ENCODE results near the gene FRRS1L. TPM values are rescaled to one million over a fixed set of nuclear protein-coding genes. Genes with fewer than 3 reads are reported as not detected.

The FRRS1L gene
- total RNA-seq, 1 experiment from 2014 or later: not detected

- peak overlapping the region; percentile 73 for H3K27ac Mint-ChIP-seq (ENCODE audit: unreplicated experiment)
- H3K36me3 Mint-ChIP-seq (ENCODE audit: insufficient read depth, unreplicated experiment): peaks cover 11% of the 10 kb centered on the region
- peak overlapping the region; percentile 36 for H3K4me3 Mint-ChIP-seq (ENCODE audit: low read depth, unreplicated experiment)
- intact Hi-C loops (cut with micrococcal nuclease; ENCODE audit: unreplicated experiment): loop anchor here (2.0 to 10.0 kb wide), 2 partner anchors 46 to 74 kb away; no protein-coding TSS in a partner anchor
- BruUV-seq (replicated peaks): no TSS peak
- no peak for DNase-seq
- peaks cover 39% of the 10 kb centered on the region for H3K4me1 Mint-ChIP-seq (ENCODE audit: low read depth, unreplicated experiment)
- no peaks in the 10 kb centered on the region for H3K9me3 Mint-ChIP-seq (ENCODE audit: low read depth, unreplicated experiment)
- CTCF ChIA-PET: interaction anchor here (2.5 kb wide), 1 partner anchor 9 kb away, joined by 8 read pairs; the partner anchor contains the start of gene TMEM245
- TF ChIP-seq CTCF (IDR thresholded peaks at IDR 0.05; ENCODE audit: unreplicated experiment): no peak
- H3K27me3 Mint-ChIP-seq (ENCODE audit: unreplicated experiment): no peaks in the 10 kb centered on the region
These were observed 56.6 kb downstream of the FRRS1L start for GRCh38 chr9:109110329-109111021.

GRCh38 chr9:109109967-109110328, 57.1 kb downstream of the FRRS1L start:
- H3K27ac Mint-ChIP-seq (ENCODE audit: unreplicated experiment): peak overlapping the region; percentile 73
- peak overlapping the region; percentile 36 for H3K4me3 Mint-ChIP-seq (ENCODE audit: low read depth, unreplicated experiment)
- TF ChIP-seq CTCF (IDR thresholded peaks at IDR 0.05; ENCODE audit: unreplicated experiment): no peak
- H3K36me3 Mint-ChIP-seq (ENCODE audit: insufficient read depth, unreplicated experiment): peaks cover 10% of the 10 kb centered on the region
- H3K4me1 Mint-ChIP-seq (ENCODE audit: low read depth, unreplicated experiment): peaks cover 36% of the 10 kb centered on the region
- no peaks in the 10 kb centered on the region for H3K27me3 Mint-ChIP-seq (ENCODE audit: unreplicated experiment)
- DNase-seq: no peak
- BruUV-seq (replicated peaks): no TSS peak
- CTCF ChIA-PET: interaction anchor here (2.5 kb wide), 1 partner anchor 10 kb away, joined by 8 read pairs; the partner anchor contains the start of gene TMEM245
- intact Hi-C loops (cut with micrococcal nuclease; ENCODE audit: unreplicated experiment): loop anchor here (2.0 to 10.0 kb wide), 2 partner anchors 45 to 73 kb away; no protein-coding TSS in a partner anchor
- H3K9me3 Mint-ChIP-seq (ENCODE audit: low read depth, unreplicated experiment): no peaks in the 10 kb centered on the region

- TF ChIP-seq CTCF (IDR thresholded peaks at IDR 0.05; ENCODE audit: unreplicated experiment): no peak
- no TSS peak for BruUV-seq (replicated peaks)
- intact Hi-C loops (cut with micrococcal nuclease; ENCODE audit: unreplicated experiment): no loop called here
- Mint-ChIP-seq H3K4me1 (ENCODE audit: low read depth, unreplicated experiment) (peaks cover 22% of the 10 kb centered on the region), H3K9me3 (ENCODE audit: low read depth, unreplicated experiment) (no peaks in the 10 kb centered on the region), H3K27me3 (ENCODE audit: unreplicated experiment) (no peaks in the 10 kb centered on the region), H3K4me3 (ENCODE audit: low read depth, unreplicated experiment) (peak overlapping the region; percentile 24), H3K27ac (ENCODE audit: unreplicated experiment) (peak overlapping the region; percentile 60), H3K36me3 (ENCODE audit: insufficient read depth, unreplicated experiment) (peaks cover 16% of the 10 kb centered on the region)
- CTCF ChIA-PET: no interaction called here
- DNase-seq: no peak
These were observed 58.7 kb downstream of the FRRS1L start for GRCh38 chr9:109108318-109108717.

- intact Hi-C loops (cut with micrococcal nuclease; ENCODE audit: unreplicated experiment): no loop called here
- no TSS peak for BruUV-seq (replicated peaks)
These were observed 59.4 kb downstream of the FRRS1L start for GRCh38 chr9:109107402-109108240.

More at GRCh38 chr9:109107402-109108240, 59.4 kb downstream of the FRRS1L start:
- H3K9me3 Mint-ChIP-seq (ENCODE audit: low read depth, unreplicated experiment): no peaks in the 10 kb centered on the region
- peak overlapping the region; percentile 24 for H3K4me3 Mint-ChIP-seq (ENCODE audit: low read depth, unreplicated experiment)
- H3K36me3 Mint-ChIP-seq (ENCODE audit: insufficient read depth, unreplicated experiment): peaks cover 18% of the 10 kb centered on the region
- H3K4me1 Mint-ChIP-seq (ENCODE audit: low read depth, unreplicated experiment): peaks cover 22% of the 10 kb centered on the region
- H3K27me3 Mint-ChIP-seq (ENCODE audit: unreplicated experiment): no peaks in the 10 kb centered on the region
- peak overlapping the region; percentile 60 for H3K27ac Mint-ChIP-seq (ENCODE audit: unreplicated experiment)
- DNase-seq: no peak
- CTCF ChIA-PET: interaction anchor here (0.7 to 0.9 kb wide), 3 partner anchors 12 to 912 kb away, joined by 4 to 6 read pairs (median 4); partner anchors contain the start of gene TMEM245
- no peak for TF ChIP-seq CTCF (IDR thresholded peaks at IDR 0.05; ENCODE audit: unreplicated experiment)
